WTC11 (cell line): ENCODE data around the gene ADH7. TPM values are rescaled to one million over a fixed set of nuclear protein-coding genes. Genes with fewer than 3 reads are reported as not detected.

Experiments
- ATAC-seq: fragments of 200-7000 bp; cut with Tn5 transposase; 2 replicates; pipeline ENCODE4 v1.10.0; 2021; ENCODE audit warnings: mild to moderate bottlenecking, moderate library complexity
- CTCF ChIA-PET: fragments of 300-600 bp; sonication (Branson Sonifier 250); formaldehyde crosslinking; loops from one replicate; lab custom pipeline; 2021; ENCODE audit warnings: antibody characterized with exemption; lab: Charles Lee
- POLR2A ChIA-PET: fragments of 350-600 bp; sonication (Branson Sonifier 250); formaldehyde crosslinking; loops from one replicate; lab custom pipeline; 2021; ENCODE audit warnings: antibody characterized with exemption; lab: Charles Lee
- DNase-seq: peaks from one replicate; pipeline ENCODE4 v3.0.0; 2021; ENCODE audit warnings: low spot score
- H3K27ac Mint-ChIP-seq: 2 replicates; pipeline ENCODE4 v1.8.0; 2021; ENCODE audit warnings: mixed read lengths
- H3K27me3 Mint-ChIP-seq: 2 replicates; pipeline ENCODE4 v1.8.0; 2021; ENCODE audit warnings: low read depth, mild to moderate bottlenecking, moderate library complexity, mixed read lengths
- H3K36me3 Mint-ChIP-seq: 2 replicates; pipeline ENCODE4 v1.8.0; 2021; ENCODE audit warnings: mixed read lengths
- H3K4me1 Mint-ChIP-seq: 2 replicates; pipeline ENCODE4 v1.8.0; 2022; ENCODE audit warnings: mixed read lengths
- H3K4me3 Mint-ChIP-seq: 2 replicates; pipeline ENCODE4 v1.8.0; 2021; ENCODE audit warnings: mild to moderate bottlenecking, moderate library complexity, mixed read lengths
- H3K9me3 Mint-ChIP-seq: 2 replicates; pipeline ENCODE4 v1.8.0; 2021; ENCODE audit warnings: mixed read lengths
- ATF1 ChIP-seq: sonication (generic); formaldehyde crosslinking; IDR thresholded peaks from 2 replicates; pipeline ENCODE4 v1.8.1; 2023; ENCODE audit warnings: mild to moderate bottlenecking, moderate library complexity, missing genetic modification reagents
- GABPB1 ChIP-seq: sonication (generic); formaldehyde crosslinking; IDR thresholded peaks from 2 replicates; pipeline ENCODE4 v1.8.1; 2023; ENCODE audit warnings: mild to moderate bottlenecking, missing genetic modification reagents
- MXD4 ChIP-seq: fragments of 250-450 bp; sonication (Bioruptor Pico); IDR thresholded peaks from 2 replicates; pipeline ENCODE4 v1.8.0; 2021; ENCODE audit warnings: mild to moderate bottlenecking, moderate library complexity, borderline replicate concordance
- NFATC4 ChIP-seq: fragments of 250-450 bp; sonication (Bioruptor Pico); IDR thresholded peaks from 2 replicates; pipeline ENCODE4 v1.9.0; 2021; ENCODE audit warnings: mild to moderate bottlenecking
- OVOL2 ChIP-seq: fragments of 250-450 bp; sonication (Bioruptor Pico); IDR thresholded peaks from 2 replicates; pipeline ENCODE4 v1.9.0; 2021; ENCODE audit warnings: mild to moderate bottlenecking, borderline replicate concordance
- RORB ChIP-seq: fragments of 250-450 bp; sonication (Bioruptor Pico); IDR thresholded peaks from 2 replicates; pipeline ENCODE4 v1.9.0; 2021; ENCODE audit warnings: mild to moderate bottlenecking
- SMAD4 ChIP-seq: sonication (generic); formaldehyde crosslinking; IDR thresholded peaks from 2 replicates; pipeline ENCODE4 v1.8.0; 2022; ENCODE audit warnings: mild to moderate bottlenecking, missing genetic modification reagents
- TCF7 ChIP-seq: sonication (generic); formaldehyde crosslinking; IDR thresholded peaks from 2 replicates; pipeline ENCODE4 v1.8.0; 2022; ENCODE audit warnings: mild to moderate bottlenecking, low read depth, missing genetic modification reagents, moderate library complexity
- TEAD1 ChIP-seq: sonication (generic); formaldehyde crosslinking; IDR thresholded peaks from 2 replicates; pipeline ENCODE4 v1.8.0; 2022; ENCODE audit warnings: mild to moderate bottlenecking, missing genetic modification reagents
- TEAD4 ChIP-seq: sonication (generic); formaldehyde crosslinking; IDR thresholded peaks from 2 replicates; pipeline ENCODE4 v1.8.0; 2022; ENCODE audit warnings: mild to moderate bottlenecking, missing genetic modification reagents
- ZNF138 ChIP-seq: sonication (generic); formaldehyde crosslinking; conservative IDR thresholded peaks from 2 replicates; pipeline ENCODE4 v1.8.1; 2022; ENCODE audit warnings: mild to moderate bottlenecking, moderate library complexity, missing genetic modification reagents
- ZNF263 ChIP-seq: sonication (generic); formaldehyde crosslinking; IDR thresholded peaks from 2 replicates; pipeline ENCODE4 v1.8.1; 2022; ENCODE audit warnings: low read depth, mild to moderate bottlenecking, moderate library complexity, missing genetic modification reagents
- ZNF671 ChIP-seq: fragments of 250-450 bp; sonication (Bioruptor Pico); IDR thresholded peaks from 2 replicates; pipeline ENCODE4 v1.8.0; 2021; ENCODE audit warnings: mild to moderate bottlenecking
- total RNA-seq: library from RNA; stranded (reverse); gene quantifications from 3 replicates; pipeline ENCODE4 v1.2.3, GENCODE V29; 2021
- TF ChIP-seq, protein P1 (sequence below): sonication (generic); formaldehyde crosslinking; IDR thresholded peaks from 2 replicates; pipeline ENCODE4 v1.8.0; 2022; ENCODE audit warnings: missing genetic modification reagents
- TF ChIP-seq, protein P2 (sequence below): sonication (generic); formaldehyde crosslinking; IDR thresholded peaks from 2 replicates; pipeline ENCODE4 v1.8.1; 2022; ENCODE audit warnings: low read depth, missing genetic modification reagents, borderline replicate concordance
- TF ChIP-seq, protein P3 (sequence below): sonication (generic); formaldehyde crosslinking; IDR thresholded peaks from 2 replicates; pipeline ENCODE4 v1.8.0; 2022; ENCODE audit warnings: mild to moderate bottlenecking, missing genetic modification reagents
- TF ChIP-seq, protein P4 (sequence below): sonication (generic); formaldehyde crosslinking; IDR thresholded peaks from 2 replicates; pipeline ENCODE4 v1.8.1; 2023; ENCODE audit warnings: mild to moderate bottlenecking, missing genetic modification reagents, moderate library complexity
- TF ChIP-seq, protein P5 (sequence below): fragments of 250-450 bp; sonication (Bioruptor Pico); IDR thresholded peaks from 2 replicates; pipeline ENCODE4 v1.9.0; 2021; ENCODE audit warnings: mild to moderate bottlenecking
- TF ChIP-seq, protein P6 (sequence below): sonication (generic); formaldehyde crosslinking; IDR thresholded peaks from 2 replicates; pipeline ENCODE4 v1.8.1; 2023; ENCODE audit warnings: mild to moderate bottlenecking, missing genetic modification reagents
- TF ChIP-seq, protein P7 (sequence below): sonication (generic); formaldehyde crosslinking; IDR thresholded peaks from 2 replicates; pipeline ENCODE4 v1.8.1; 2022; ENCODE audit warnings: mild to moderate bottlenecking, moderate library complexity, missing genetic modification reagents

Gene ADH7
- total RNA-seq, 1 experiment from 2014 or later = not detected

DNA sequence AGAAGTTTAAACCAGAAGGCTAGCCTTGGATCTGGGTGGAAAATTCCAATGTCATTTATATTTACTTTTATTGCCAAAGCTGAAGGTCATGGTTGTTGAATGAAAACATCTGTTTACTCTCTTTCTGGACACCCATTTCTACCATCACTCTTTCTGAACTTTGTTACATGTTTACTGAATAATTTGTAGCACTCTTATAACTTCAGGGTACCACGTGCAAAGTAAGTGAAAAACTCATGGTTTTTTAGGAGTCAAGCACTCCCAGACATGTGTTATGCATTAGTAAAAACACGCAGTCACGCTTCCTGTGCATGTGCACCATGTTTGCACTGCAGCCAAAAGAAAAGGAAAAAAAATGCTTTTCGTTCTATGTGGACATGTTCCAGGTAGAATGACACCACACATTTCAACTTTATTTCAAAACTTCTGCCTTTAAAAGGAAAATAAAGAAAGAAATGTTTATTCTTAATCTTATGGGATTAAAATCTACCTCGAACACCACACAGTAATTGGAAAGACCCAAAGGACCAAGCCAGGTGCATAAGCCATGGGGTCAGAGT is 51.2 kb downstream of the ADH7 start:
- no peak overlapping the region for H3K27ac Mint-ChIP-seq
- DNase-seq = no peak
- ATAC-seq = no peak
- TF ChIP-seq RORB (CRISPR knock-in tag) = no peak
- TF ChIP-seq ATF1 (CRISPR knock-in tag) = no peak
- no peak for TF ChIP-seq ZNF138 (CRISPR knock-in tag)
- TF ChIP-seq SMAD4 (CRISPR knock-in tag) = no peak
- no peak for TF ChIP-seq TEAD4 (CRISPR knock-in tag)
- TF ChIP-seq NFATC4 (CRISPR knock-in tag) = no peak
- TF ChIP-seq GABPB1 (CRISPR knock-in tag) = no peak
- TF ChIP-seq, protein P1, sequence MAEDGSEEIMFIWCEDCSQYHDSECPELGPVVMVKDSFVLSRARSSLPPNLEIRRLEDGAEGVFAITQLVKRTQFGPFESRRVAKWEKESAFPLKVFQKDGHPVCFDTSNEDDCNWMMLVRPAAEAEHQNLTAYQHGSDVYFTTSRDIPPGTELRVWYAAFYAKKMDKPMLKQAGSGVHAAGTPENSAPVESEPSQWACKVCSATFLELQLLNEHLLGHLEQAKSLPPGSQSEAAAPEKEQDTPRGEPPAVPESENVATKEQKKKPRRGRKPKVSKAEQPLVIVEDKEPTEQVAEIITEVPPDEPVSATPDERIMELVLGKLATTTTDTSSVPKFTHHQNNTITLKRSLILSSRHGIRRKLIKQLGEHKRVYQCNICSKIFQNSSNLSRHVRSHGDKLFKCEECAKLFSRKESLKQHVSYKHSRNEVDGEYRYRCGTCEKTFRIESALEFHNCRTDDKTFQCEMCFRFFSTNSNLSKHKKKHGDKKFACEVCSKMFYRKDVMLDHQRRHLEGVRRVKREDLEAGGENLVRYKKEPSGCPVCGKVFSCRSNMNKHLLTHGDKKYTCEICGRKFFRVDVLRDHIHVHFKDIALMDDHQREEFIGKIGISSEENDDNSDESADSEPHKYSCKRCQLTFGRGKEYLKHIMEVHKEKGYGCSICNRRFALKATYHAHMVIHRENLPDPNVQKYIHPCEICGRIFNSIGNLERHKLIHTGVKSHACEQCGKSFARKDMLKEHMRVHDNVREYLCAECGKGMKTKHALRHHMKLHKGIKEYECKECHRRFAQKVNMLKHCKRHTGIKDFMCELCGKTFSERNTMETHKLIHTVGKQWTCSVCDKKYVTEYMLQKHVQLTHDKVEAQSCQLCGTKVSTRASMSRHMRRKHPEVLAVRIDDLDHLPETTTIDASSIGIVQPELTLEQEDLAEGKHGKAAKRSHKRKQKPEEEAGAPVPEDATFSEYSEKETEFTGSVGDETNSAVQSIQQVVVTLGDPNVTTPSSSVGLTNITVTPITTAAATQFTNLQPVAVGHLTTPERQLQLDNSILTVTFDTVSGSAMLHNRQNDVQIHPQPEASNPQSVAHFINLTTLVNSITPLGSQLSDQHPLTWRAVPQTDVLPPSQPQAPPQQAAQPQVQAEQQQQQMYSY (CRISPR knock-in tag) = no peak
- TF ChIP-seq TEAD1 (CRISPR knock-in tag) = no peak
- no peak for TF ChIP-seq TCF7 (CRISPR knock-in tag)
- TF ChIP-seq, protein P2, sequence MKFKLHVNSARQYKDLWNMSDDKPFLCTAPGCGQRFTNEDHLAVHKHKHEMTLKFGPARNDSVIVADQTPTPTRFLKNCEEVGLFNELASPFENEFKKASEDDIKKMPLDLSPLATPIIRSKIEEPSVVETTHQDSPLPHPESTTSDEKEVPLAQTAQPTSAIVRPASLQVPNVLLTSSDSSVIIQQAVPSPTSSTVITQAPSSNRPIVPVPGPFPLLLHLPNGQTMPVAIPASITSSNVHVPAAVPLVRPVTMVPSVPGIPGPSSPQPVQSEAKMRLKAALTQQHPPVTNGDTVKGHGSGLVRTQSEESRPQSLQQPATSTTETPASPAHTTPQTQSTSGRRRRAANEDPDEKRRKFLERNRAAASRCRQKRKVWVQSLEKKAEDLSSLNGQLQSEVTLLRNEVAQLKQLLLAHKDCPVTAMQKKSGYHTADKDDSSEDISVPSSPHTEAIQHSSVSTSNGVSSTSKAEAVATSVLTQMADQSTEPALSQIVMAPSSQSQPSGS = no peak
- TF ChIP-seq, protein P3, sequence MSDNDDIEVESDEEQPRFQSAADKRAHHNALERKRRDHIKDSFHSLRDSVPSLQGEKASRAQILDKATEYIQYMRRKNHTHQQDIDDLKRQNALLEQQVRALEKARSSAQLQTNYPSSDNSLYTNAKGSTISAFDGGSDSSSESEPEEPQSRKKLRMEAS (CRISPR knock-in tag) = no peak
- TF ChIP-seq, protein P4, sequence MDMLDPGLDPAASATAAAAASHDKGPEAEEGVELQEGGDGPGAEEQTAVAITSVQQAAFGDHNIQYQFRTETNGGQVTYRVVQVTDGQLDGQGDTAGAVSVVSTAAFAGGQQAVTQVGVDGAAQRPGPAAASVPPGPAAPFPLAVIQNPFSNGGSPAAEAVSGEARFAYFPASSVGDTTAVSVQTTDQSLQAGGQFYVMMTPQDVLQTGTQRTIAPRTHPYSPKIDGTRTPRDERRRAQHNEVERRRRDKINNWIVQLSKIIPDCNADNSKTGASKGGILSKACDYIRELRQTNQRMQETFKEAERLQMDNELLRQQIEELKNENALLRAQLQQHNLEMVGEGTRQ (CRISPR knock-in tag) = no peak
- no peak for TF ChIP-seq ZNF671
- TF ChIP-seq OVOL2 (CRISPR knock-in tag) = no peak
- TF ChIP-seq, all 79 proteins: peak for 0
- Mint-ChIP-seq H3K4me3 (no peak overlapping the region), H3K36me3 (no peaks in the 10 kb centered on the region), H3K4me1 (no peaks in the 10 kb centered on the region), H3K9me3 (no peaks in the 10 kb centered on the region), H3K27me3 (no peaks in the 10 kb centered on the region)
- POLR2A ChIA-PET = no interaction called here
- CTCF ChIA-PET = interaction anchor here (1.1 kb wide), 1 partner anchor 21 kb away, joined by 4 read pairs; no protein-coding TSS in a partner anchor

DNA sequence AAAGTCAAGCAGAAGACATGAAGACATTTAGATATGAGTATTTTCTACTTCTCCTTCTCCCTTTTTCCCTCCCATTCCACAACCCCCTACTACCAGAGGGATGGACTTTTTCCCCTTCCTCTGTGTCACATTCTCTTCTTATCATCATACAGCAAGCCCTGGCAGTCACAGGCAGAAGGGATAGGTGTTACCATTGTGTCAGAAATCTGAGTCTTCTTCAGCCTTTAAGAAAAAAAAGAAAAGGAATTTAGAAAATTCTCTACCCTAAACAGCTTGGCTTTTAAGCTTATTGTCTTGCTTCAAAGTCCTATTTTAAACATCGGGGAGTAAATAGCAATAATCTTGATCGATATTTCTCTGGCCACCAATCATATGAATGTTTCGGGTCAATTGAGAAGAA is 51.7 kb downstream of the ADH7 start:
- DNase-seq = no peak
- TF ChIP-seq, protein P5, sequence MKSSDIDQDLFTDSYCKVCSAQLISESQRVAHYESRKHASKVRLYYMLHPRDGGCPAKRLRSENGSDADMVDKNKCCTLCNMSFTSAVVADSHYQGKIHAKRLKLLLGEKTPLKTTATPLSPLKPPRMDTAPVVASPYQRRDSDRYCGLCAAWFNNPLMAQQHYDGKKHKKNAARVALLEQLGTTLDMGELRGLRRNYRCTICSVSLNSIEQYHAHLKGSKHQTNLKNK = no peak
- no peak for TF ChIP-seq MXD4 (CRISPR knock-in tag)
- TF ChIP-seq ZNF263 = no peak
- no peak for TF ChIP-seq RORB (CRISPR knock-in tag)
- TF ChIP-seq, protein P6, sequence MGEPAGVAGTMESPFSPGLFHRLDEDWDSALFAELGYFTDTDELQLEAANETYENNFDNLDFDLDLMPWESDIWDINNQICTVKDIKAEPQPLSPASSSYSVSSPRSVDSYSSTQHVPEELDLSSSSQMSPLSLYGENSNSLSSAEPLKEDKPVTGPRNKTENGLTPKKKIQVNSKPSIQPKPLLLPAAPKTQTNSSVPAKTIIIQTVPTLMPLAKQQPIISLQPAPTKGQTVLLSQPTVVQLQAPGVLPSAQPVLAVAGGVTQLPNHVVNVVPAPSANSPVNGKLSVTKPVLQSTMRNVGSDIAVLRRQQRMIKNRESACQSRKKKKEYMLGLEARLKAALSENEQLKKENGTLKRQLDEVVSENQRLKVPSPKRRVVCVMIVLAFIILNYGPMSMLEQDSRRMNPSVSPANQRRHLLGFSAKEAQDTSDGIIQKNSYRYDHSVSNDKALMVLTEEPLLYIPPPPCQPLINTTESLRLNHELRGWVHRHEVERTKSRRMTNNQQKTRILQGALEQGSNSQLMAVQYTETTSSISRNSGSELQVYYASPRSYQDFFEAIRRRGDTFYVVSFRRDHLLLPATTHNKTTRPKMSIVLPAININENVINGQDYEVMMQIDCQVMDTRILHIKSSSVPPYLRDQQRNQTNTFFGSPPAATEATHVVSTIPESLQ (CRISPR knock-in tag) = no peak
- TF ChIP-seq, protein P3 (CRISPR knock-in tag) = no peak
- TF ChIP-seq, protein P7, sequence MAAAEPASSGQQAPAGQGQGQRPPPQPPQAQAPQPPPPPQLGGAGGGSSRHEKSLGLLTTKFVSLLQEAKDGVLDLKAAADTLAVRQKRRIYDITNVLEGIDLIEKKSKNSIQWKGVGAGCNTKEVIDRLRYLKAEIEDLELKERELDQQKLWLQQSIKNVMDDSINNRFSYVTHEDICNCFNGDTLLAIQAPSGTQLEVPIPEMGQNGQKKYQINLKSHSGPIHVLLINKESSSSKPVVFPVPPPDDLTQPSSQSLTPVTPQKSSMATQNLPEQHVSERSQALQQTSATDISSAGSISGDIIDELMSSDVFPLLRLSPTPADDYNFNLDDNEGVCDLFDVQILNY (CRISPR knock-in tag) = no peak
- TF ChIP-seq, all 79 proteins: peak for 0
- ChIA-PET POLR2A (no interaction called here), CTCF (no interaction called here)
- Mint-ChIP-seq H3K36me3 (no peaks in the 10 kb centered on the region), H3K4me3 (no peak overlapping the region), H3K27ac (no peak overlapping the region), H3K9me3 (no peaks in the 10 kb centered on the region), H3K27me3 (no peaks in the 10 kb centered on the region), H3K4me1 (no peaks in the 10 kb centered on the region)
- ATAC-seq = no peak
